Choroid plexus epithelial cell (primary cell): ENCODE results near the gene CACUL1.

Experiments
- DNase-seq: peaks from one replicate; pipeline ENCODE4 v3.0.0-alpha.2; 2010; ENCODE audit warnings: low read depth
- H3K4me3 ChIP-seq: 2 replicates; pipeline ENCODE4 v1.5.1; 2011; ENCODE audit warnings: low read depth, mild to moderate bottlenecking, control low read depth, low read length, moderate library complexity
- CTCF ChIP-seq: conservative IDR thresholded peaks from 2 replicates; pipeline ENCODE4 v1.5.1; 2011; ENCODE audit warnings: low read depth, mild to moderate bottlenecking, control low read depth, inconsistent platforms, low read length, moderate library complexity

The CACUL1 gene

GRCh38 chr10:118732245-118733165, 22.3 kb downstream of the CACUL1 start:
- no peak for TF ChIP-seq CTCF
- no peak overlapping the region for H3K4me3 ChIP-seq
- no peak for DNase-seq

GRCh38 chr10:118730756-118731456, 23.9 kb downstream of the CACUL1 start:
- no peak overlapping the region for H3K4me3 ChIP-seq
- no peak for TF ChIP-seq CTCF
- DNase-seq = no peak

GRCh38 chr10:118729641-118730258, 25.0 kb downstream of the CACUL1 start:
- no peak for TF ChIP-seq CTCF
- DNase-seq = peak; percentile 29
- H3K4me3 ChIP-seq = no peak overlapping the region

- no peak for DNase-seq
- H3K4me3 ChIP-seq = no peak overlapping the region
- no peak for TF ChIP-seq CTCF
Measured at GRCh38 chr10:118729200-118729599, 25.6 kb downstream of the CACUL1 start.

- TF ChIP-seq CTCF = no peak
- H3K4me3 ChIP-seq = no peak overlapping the region
- DNase-seq = peak; percentile 44
Measured at GRCh38 chr10:118725886-118726500, 28.8 kb downstream of the CACUL1 start.

- H3K4me3 ChIP-seq = no peak overlapping the region
- DNase-seq = peak; percentile 16
- TF ChIP-seq CTCF = no peak
Measured at GRCh38 chr10:118723466-118723865, 31.3 kb downstream of the CACUL1 start.
